GM12878 (cell line): Measurements from ENCODE around the gene PGAM2. TPM values are rescaled to one million over a fixed set of nuclear protein-coding genes. Genes with fewer than 3 reads are reported as not detected.

Experiments
- ATAC-seq: fragments of 200-7000 bp; cut with Tn5 transposase; 3 replicates; pipeline ENCODE4 v1.9.1; 2020; ENCODE audit warnings: mild to moderate bottlenecking, moderate library complexity
- BruUV-seq: library from RNA; stranded (reverse); fragments of 400-500 nt; replicated peaks from 2 replicates; lab custom pipeline; 2021; lab: Mats Ljungman, UMichigan
- CTCF ChIA-PET: fragments of 300-600 bp; sonication (Branson Sonifier 250); formaldehyde crosslinking; extraction: SDS; loops from one replicate; lab custom pipeline; 2021; ENCODE audit warnings: inconsistent platforms; lab: Yijun Ruan, JAX
- POLR2A ChIA-PET: fragments of 350-600 bp; formaldehyde crosslinking; extraction: SDS; loops from one replicate; lab custom pipeline; 2021; ENCODE audit warnings: inconsistent platforms; lab: Charles Lee
- RAD21 ChIA-PET: fragments of 300-600 bp; sonication (Branson Sonifier 250); formaldehyde crosslinking; loops from one replicate; lab custom pipeline; 2023; ENCODE audit warnings: antibody characterized with exemption; ENCODE audit not compliant: unreplicated experiment; lab: Charles Lee
- SMC1A ChIA-PET: fragments of 300-600 bp; sonication (Branson Sonifier 250); formaldehyde crosslinking; loops from one replicate; lab custom pipeline; 2023; ENCODE audit not compliant: unreplicated experiment, uncharacterized antibody; lab: Charles Lee
- DNase-seq: peaks from one replicate; pipeline ENCODE4 v3.0.0-alpha.2; 2011; ENCODE audit warnings: low read depth, low spot score
- FAIRE-seq: peaks from 3 replicates; lab custom pipeline; 2011; peaks lifted over from hg19 to GRCh38; lab: Jason Lieb, UNC
- H2AFZ ChIP-seq: 2 replicates; pipeline ENCODE4 v1.6.0; 2011; ENCODE audit warnings: low read depth, low read length, control low read depth; ENCODE audit not compliant: control insufficient read depth
- H3K27ac ChIP-seq: 2 replicates; pipeline ENCODE4 v1.5.1; 2011; ENCODE audit warnings: control low read depth; ENCODE audit not compliant: control insufficient read depth, insufficient read depth
- H3K27me3 ChIP-seq, 2 experiments: replicated peaks in 1 of 2; 2 replicates each; pipeline versions ENCODE4 v1.6.0 to v1.6.1; 2011; ENCODE audit warnings: low read length in 1 of 2; ENCODE audit not compliant: control insufficient read depth in 2 of 2, insufficient read depth in 2 of 2
- H3K36me3 ChIP-seq, 2 experiments: 2 replicates each; pipeline ENCODE4 v1.5.1; 2011; ENCODE audit warnings: low read length in 1 of 2; ENCODE audit not compliant: control insufficient read depth in 2 of 2, insufficient read depth in 2 of 2
- H3K4me1 ChIP-seq: 2 replicates; pipeline ENCODE4 v1.6.1; 2011; ENCODE audit warnings: mild to moderate bottlenecking, low read length, moderate library complexity, mixed read lengths; ENCODE audit not compliant: control insufficient read depth, insufficient read depth
- H3K4me2 ChIP-seq: 2 replicates; pipeline ENCODE4 v1.6.0; 2011; ENCODE audit warnings: control low read depth; ENCODE audit not compliant: control insufficient read depth, insufficient read depth
- H3K4me3 ChIP-seq: fragments of 200-600 bp; sonication (generic); 2 replicates; pipeline ENCODE4 v1.5.1; 2016
- H3K79me2 ChIP-seq: 2 replicates; pipeline ENCODE4 v1.6.0; 2011; ENCODE audit warnings: low read length; ENCODE audit not compliant: control insufficient read depth, insufficient read depth
- H3K9ac ChIP-seq: 2 replicates; pipeline ENCODE4 v1.8.0; 2011; ENCODE audit warnings: low read length, control low read depth, mixed read lengths; ENCODE audit not compliant: control insufficient read depth, insufficient read depth
- H3K9me3 ChIP-seq: replicated peaks from 3 replicates; pipeline ENCODE4 v1.5.1; 2011; ENCODE audit warnings: mild to moderate bottlenecking, low read length; ENCODE audit not compliant: control insufficient read depth, insufficient read depth
- H4K20me1 ChIP-seq: 2 replicates; pipeline ENCODE4 v1.6.0; 2011; ENCODE audit not compliant: control insufficient read depth, insufficient read depth
- BCL3 ChIP-seq: IDR thresholded peaks from 2 replicates; pipeline ENCODE4 v1.6.1; 2011; ENCODE audit warnings: borderline replicate concordance, low read depth, mild to moderate bottlenecking, moderate library complexity, low read length; ENCODE audit not compliant: insufficient read depth, poor library complexity, severe bottlenecking
- BRCA1 ChIP-seq: IDR thresholded peaks from 2 replicates; pipeline ENCODE4 v1.6.1; 2011; ENCODE audit warnings: low read depth, low read length, improper control_type of control experiment
- CBX5 ChIP-seq: sonication (generic); IDR thresholded peaks from 2 replicates; pipeline ENCODE4 v1.6.1; 2016; ENCODE audit warnings: low read depth, moderate library complexity, mild to moderate bottlenecking, inconsistent platforms
- CREB1 ChIP-seq: IDR thresholded peaks from 2 replicates; pipeline ENCODE4 v1.6.1; 2012; ENCODE audit warnings: low read depth, mild to moderate bottlenecking, inconsistent platforms
- ESRRA ChIP-seq: IDR thresholded peaks from 2 replicates; pipeline ENCODE4 v1.6.1; 2012; ENCODE audit warnings: mild to moderate bottlenecking, low read length, improper control_type of control experiment
- EZH2 ChIP-seq: IDR thresholded peaks from 2 replicates; pipeline ENCODE4 v1.6.1; 2012; ENCODE audit warnings: low read depth, mild to moderate bottlenecking, control low read depth, inconsistent platforms, low read length, borderline replicate concordance; ENCODE audit not compliant: control insufficient read depth
- HDAC2 ChIP-seq: fragments of 200-600 bp; sonication (generic); IDR thresholded peaks from 2 replicates; pipeline ENCODE4 v1.6.1; 2017
- POLR2A ChIP-seq: IDR thresholded peaks from 2 replicates; pipeline ENCODE4 v1.6.1; 2011; ENCODE audit warnings: low read depth, mild to moderate bottlenecking, low read length
- POLR2AphosphoS2 ChIP-seq: IDR thresholded peaks from 2 replicates; pipeline ENCODE4 v1.6.1; 2011; ENCODE audit warnings: low read depth, mild to moderate bottlenecking, low read length, improper control_type of control experiment, moderate library complexity
- POLR2AphosphoS5 ChIP-seq: IDR thresholded peaks from 2 replicates; pipeline ENCODE4 v1.6.1; 2011; ENCODE audit warnings: mild to moderate bottlenecking, low read length, inconsistent platforms
- POU2F2 ChIP-seq: IDR thresholded peaks from 3 replicates; pipeline ENCODE4 v1.6.1; 2011; ENCODE audit warnings: low read depth, mild to moderate bottlenecking, low read length, borderline replicate concordance
- SREBF1 ChIP-seq: IDR thresholded peaks from 2 replicates; pipeline ENCODE4 v1.6.1; 2012; ENCODE audit warnings: mild to moderate bottlenecking, low read length
- TCF3 ChIP-seq: IDR thresholded peaks from 2 replicates; pipeline ENCODE4 v1.6.1; 2012; ENCODE audit warnings: low read depth, mild to moderate bottlenecking, low read length, borderline replicate concordance; ENCODE audit not compliant: insufficient read depth
- TCF7 ChIP-seq: IDR thresholded peaks from 2 replicates; pipeline ENCODE4 v1.6.1; 2014; ENCODE audit warnings: antibody characterized with exemption, borderline replicate concordance
- YBX1 ChIP-seq: fragments of 450-650 bp; IDR thresholded peaks from 2 replicates; pipeline ENCODE4 v1.6.1; 2016; ENCODE audit warnings: antibody characterized with exemption
- ZSCAN29 ChIP-seq: fragments of 450-650 bp; IDR thresholded peaks from 2 replicates; pipeline ENCODE4 v1.6.1; 2017; ENCODE audit warnings: mild to moderate bottlenecking, moderate library complexity
- WGBS: methylation state at CpG from one replicate; pipeline ENCODE4 v1.1.6; 2016; ENCODE audit warnings: low lambda C conversion rate; ENCODE audit not compliant: insufficient replicate concordance, insufficient coverage; ENCODE audit errors: missing lambda C conversion rate; 5-methylcytosine and 5-hydroxymethylcytosine counted together
- in situ Hi-C: fragments of 300-500 bp; cut with MboI; formaldehyde crosslinking; loops from 9 replicates; pipeline ENCODE4 v1.14.3; 2018; ENCODE audit warnings: mixed read lengths
- intact Hi-C: fragments of 100-400 bp; cut with micrococcal nuclease; formaldehyde crosslinking; loops from one replicate; pipeline ENCODE4 v1.14.2; 2022; ENCODE audit not compliant: unreplicated experiment
- polyA plus RNA-seq, 11 experiments: library from polyadenylated mRNA; depleted of rRNA in 4 of 11; unstranded in 6 of 11; stranded (reverse) in 5 of 11; fragments of >200 nt; fragmentation: Nextera tagmentation in 4 of 11; fragmentation: Illumina TruSeq in 1 of 11; extraction: Ambion mirVana in 4 of 11; extraction: Trizol in 1 of 11; gene quantifications; 1 replicate in 1 of 11; 2 replicates in 10 of 11; pipeline versions ENCODE4 v1.2.1 to v1.2.3, GENCODE V29; 2011 to 2016; ENCODE audit warnings: inconsistent platforms in 2 of 11, missing spikeins in 2 of 11, low read depth in 1 of 11
- total RNA-seq, 4 experiments: library from RNA; depleted of rRNA in 3 of 4; stranded (reverse); fragments of >200 nt in 3 of 4; fragmentation: Illumina TruSeq in 1 of 4; extraction: Trizol in 1 of 4; gene quantifications; 2 replicates each; pipeline versions ENCODE4 v1.2.1 to v1.2.3, GENCODE V29; 2013 to 2021
- TF ChIP-seq, protein P1 (sequence below): fragments of 450-650 bp; IDR thresholded peaks from 2 replicates; pipeline ENCODE4 v1.6.1; 2017; ENCODE audit warnings: mild to moderate bottlenecking, moderate library complexity
- TF ChIP-seq, protein P2 (sequence below): fragments of 450-650 bp; IDR thresholded peaks from 2 replicates; pipeline ENCODE4 v1.6.1; 2017; ENCODE audit warnings: mild to moderate bottlenecking

Gene PGAM2
- total and polyA plus RNA-seq, 10 of the 15 experiments (the other 5 are each of a cell fraction or from before 2014, with no cell fraction given): not detected

- H4K20me1 ChIP-seq: no peaks in the 10 kb centered on the region
- H3K36me3 ChIP-seq: peaks cover 10 to 22% of the 10 kb centered on the region in 2 experiments
- intact Hi-C loops (no loop called here), in situ Hi-C loops (no loop called here)
- ATAC-seq (no peak; the same call in 2 of the 3 replicates), FAIRE-seq (no peak), DNase-seq (no peak)
- POLR2A ChIA-PET: interaction anchor here (0.6 to 1.5 kb wide), 4 partner anchors 11 to 20 kb away, joined by 3 to 6 read pairs (median 4); partner anchors contain the start of gene DBNL
- no peaks in the 10 kb centered on the region for H3K27me3 ChIP-seq
- H3K9me3 ChIP-seq: no peaks in the 10 kb centered on the region
- SMC1A ChIA-PET: no interaction called here
- no peak overlapping the region for H3K4me2 ChIP-seq
- CTCF ChIA-PET: interaction anchor here (1.1 to 1.2 kb wide), 3 partner anchors 14 to 132 kb away, joined by 3 read pairs; no protein-coding TSS in a partner anchor
- no peaks in the 10 kb centered on the region for H3K4me1 ChIP-seq
- no peak overlapping the region for H3K27ac ChIP-seq
- no peak overlapping the region for H3K4me3 ChIP-seq
- RAD21 ChIA-PET: interaction anchor here (1.0 kb wide), 1 partner anchor 132 kb away, joined by 3 read pairs; no protein-coding TSS in a partner anchor
- no peaks in the 10 kb centered on the region for H3K79me2 ChIP-seq
- no peak overlapping the region for H2AFZ ChIP-seq
- WGBS: 46% methylated on average over 31 of the region's 33 CpGs
- BruUV-seq: no TSS peak
- H3K9ac ChIP-seq: no peak overlapping the region
- 0 out of 3 replicates have a peak, but pooled peaks have one; percentile 7 for TF ChIP-seq POU2F2
- TF ChIP-seq POLR2AphosphoS5: 0 out of 2 replicates have a peak, but pooled peaks have one; percentile 5
- TF ChIP-seq TCF3: no peak
- no peak for TF ChIP-seq SREBF1
- no peak for TF ChIP-seq ZSCAN29
- TF ChIP-seq HDAC2: no peak
- TF ChIP-seq CBX5: no peak
- TF ChIP-seq EZH2: no peak
- TF ChIP-seq BCL3: peak; percentile 22
- no peak for TF ChIP-seq TCF7
- TF ChIP-seq BRCA1: no peak
- TF ChIP-seq YBX1: no peak
- TF ChIP-seq CREB1: no peak
- TF ChIP-seq, protein P1, sequence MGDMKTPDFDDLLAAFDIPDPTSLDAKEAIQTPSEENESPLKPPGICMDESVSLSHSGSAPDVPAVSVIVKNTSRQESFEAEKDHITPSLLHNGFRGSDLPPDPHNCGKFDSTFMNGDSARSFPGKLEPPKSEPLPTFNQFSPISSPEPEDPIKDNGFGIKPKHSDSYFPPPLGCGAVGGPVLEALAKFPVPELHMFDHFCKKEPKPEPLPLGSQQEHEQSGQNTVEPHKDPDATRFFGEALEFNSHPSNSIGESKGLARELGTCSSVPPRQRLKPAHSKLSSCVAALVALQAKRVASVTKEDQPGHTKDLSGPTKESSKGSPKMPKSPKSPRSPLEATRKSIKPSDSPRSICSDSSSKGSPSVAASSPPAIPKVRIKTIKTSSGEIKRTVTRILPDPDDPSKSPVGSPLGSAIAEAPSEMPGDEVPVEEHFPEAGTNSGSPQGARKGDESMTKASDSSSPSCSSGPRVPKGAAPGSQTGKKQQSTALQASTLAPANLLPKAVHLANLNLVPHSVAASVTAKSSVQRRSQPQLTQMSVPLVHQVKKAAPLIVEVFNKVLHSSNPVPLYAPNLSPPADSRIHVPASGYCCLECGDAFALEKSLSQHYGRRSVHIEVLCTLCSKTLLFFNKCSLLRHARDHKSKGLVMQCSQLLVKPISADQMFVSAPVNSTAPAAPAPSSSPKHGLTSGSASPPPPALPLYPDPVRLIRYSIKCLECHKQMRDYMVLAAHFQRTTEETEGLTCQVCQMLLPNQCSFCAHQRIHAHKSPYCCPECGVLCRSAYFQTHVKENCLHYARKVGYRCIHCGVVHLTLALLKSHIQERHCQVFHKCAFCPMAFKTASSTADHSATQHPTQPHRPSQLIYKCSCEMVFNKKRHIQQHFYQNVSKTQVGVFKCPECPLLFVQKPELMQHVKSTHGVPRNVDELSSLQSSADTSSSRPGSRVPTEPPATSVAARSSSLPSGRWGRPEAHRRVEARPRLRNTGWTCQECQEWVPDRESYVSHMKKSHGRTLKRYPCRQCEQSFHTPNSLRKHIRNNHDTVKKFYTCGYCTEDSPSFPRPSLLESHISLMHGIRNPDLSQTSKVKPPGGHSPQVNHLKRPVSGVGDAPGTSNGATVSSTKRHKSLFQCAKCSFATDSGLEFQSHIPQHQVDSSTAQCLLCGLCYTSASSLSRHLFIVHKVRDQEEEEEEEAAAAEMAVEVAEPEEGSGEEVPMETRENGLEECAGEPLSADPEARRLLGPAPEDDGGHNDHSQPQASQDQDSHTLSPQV: no peak
- no peak for TF ChIP-seq ESRRA
- peak; percentile 73; the same call in 1 of the 2 replicates for TF ChIP-seq POLR2A
- TF ChIP-seq, protein P2, sequence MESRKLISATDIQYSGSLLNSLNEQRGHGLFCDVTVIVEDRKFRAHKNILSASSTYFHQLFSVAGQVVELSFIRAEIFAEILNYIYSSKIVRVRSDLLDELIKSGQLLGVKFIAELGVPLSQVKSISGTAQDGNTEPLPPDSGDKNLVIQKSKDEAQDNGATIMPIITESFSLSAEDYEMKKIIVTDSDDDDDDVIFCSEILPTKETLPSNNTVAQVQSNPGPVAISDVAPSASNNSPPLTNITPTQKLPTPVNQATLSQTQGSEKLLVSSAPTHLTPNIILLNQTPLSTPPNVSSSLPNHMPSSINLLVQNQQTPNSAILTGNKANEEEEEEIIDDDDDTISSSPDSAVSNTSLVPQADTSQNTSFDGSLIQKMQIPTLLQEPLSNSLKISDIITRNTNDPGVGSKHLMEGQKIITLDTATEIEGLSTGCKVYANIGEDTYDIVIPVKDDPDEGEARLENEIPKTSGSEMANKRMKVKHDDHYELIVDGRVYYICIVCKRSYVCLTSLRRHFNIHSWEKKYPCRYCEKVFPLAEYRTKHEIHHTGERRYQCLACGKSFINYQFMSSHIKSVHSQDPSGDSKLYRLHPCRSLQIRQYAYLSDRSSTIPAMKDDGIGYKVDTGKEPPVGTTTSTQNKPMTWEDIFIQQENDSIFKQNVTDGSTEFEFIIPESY: no peak
- TF ChIP-seq POLR2AphosphoS2: peak; percentile 50; the same call in 1 of the 2 replicates
Measured at GRCh38 chr7:44064791-44065430, 456 bp downstream of the PGAM2 start.
